C4-2B (cell line): ENCODE data around the gene RHPN2.

Experiments
- CTCF ChIP-seq: fragments of 450-650 bp; conservative IDR thresholded peaks from 2 replicates; pipeline ENCODE4 v1.5.1; 2017; ENCODE audit warnings: mild to moderate bottlenecking
- ZFX ChIP-seq: fragments of 450-650 bp; IDR thresholded peaks from 2 replicates; pipeline ENCODE4 v1.6.1; 2017

- TF ChIP-seq CTCF (no peak), ZFX (no peak)
Observed at GRCh38 chr19:33062902-33063301, 1.8 kb downstream of the RHPN2 start.
